Smooth muscle cell (in vitro differentiated cells): ENCODE measurements around the gene RBSN. TPM values are rescaled to one million over a fixed set of nuclear protein-coding genes. Genes with fewer than 3 reads are reported as not detected.

ENCODE experiments used
- DNase-seq: peaks from one replicate; lab custom pipeline; 2025; ENCODE audit not compliant: unreplicated experiment; lab: John Stamatoyannopoulos, UW
- H2AFZ ChIP-seq: fragments of 200-600 bp; sonication (generic); 2 replicates; pipeline ENCODE4 v1.6.0; 2016; ENCODE audit warnings: antibody characterized with exemption, low read depth, mild to moderate bottlenecking
- H3F3A ChIP-seq: fragments of 200-600 bp; sonication (generic); 2 replicates; pipeline ENCODE4 v1.6.0; 2017; ENCODE audit warnings: antibody characterized with exemption, low read depth
- H3K27ac ChIP-seq: fragments of 200-600 bp; sonication (generic); 2 replicates; pipeline ENCODE4 v1.5.1; 2016; ENCODE audit warnings: low read depth, mild to moderate bottlenecking
- H3K27me3 ChIP-seq: fragments of 200-600 bp; sonication (generic); 2 replicates; pipeline ENCODE4 v1.6.1; 2016; ENCODE audit warnings: low read depth, mild to moderate bottlenecking
- H3K36me3 ChIP-seq: fragments of 200-600 bp; sonication (generic); 2 replicates; pipeline ENCODE4 v1.5.1; 2016; ENCODE audit warnings: low read depth
- H3K4me1 ChIP-seq: fragments of 200-600 bp; sonication (generic); 2 replicates; pipeline ENCODE4 v1.5.1; 2016; ENCODE audit warnings: low read depth
- H3K4me2 ChIP-seq: fragments of 200-600 bp; sonication (generic); 2 replicates; pipeline ENCODE4 v1.6.0; 2016; ENCODE audit warnings: mild to moderate bottlenecking
- H3K4me3 ChIP-seq: fragments of 200-600 bp; sonication (generic); 2 replicates; pipeline ENCODE4 v1.5.1; 2016; ENCODE audit warnings: mild to moderate bottlenecking
- H3K79me2 ChIP-seq: fragments of 200-600 bp; sonication (generic); 2 replicates; pipeline ENCODE4 v1.6.0; 2016; ENCODE audit warnings: low read depth, mild to moderate bottlenecking
- H3K9ac ChIP-seq: fragments of 200-600 bp; sonication (generic); 2 replicates; pipeline ENCODE4 v1.6.0; 2016; ENCODE audit warnings: low read depth
- H3K9me3 ChIP-seq: fragments of 200-600 bp; sonication (generic); replicated peaks from 2 replicates; pipeline ENCODE4 v1.5.1; 2016; ENCODE audit warnings: low read depth
- H4K20me1 ChIP-seq: fragments of 200-600 bp; sonication (generic); 2 replicates; pipeline ENCODE4 v1.6.0; 2016; ENCODE audit warnings: low read depth
- WGBS: methylation state at CpG from one replicate; pipeline ENCODE4 v1.1.7; 2016; ENCODE audit warnings: low lambda C conversion rate; 5-methylcytosine and 5-hydroxymethylcytosine counted together
- polyA plus RNA-seq: library from polyadenylated mRNA; unstranded; fragments of >200 nt; fragmentation: Nextera tagmentation; extraction: Ambion mirVana; gene quantifications from 2 replicates; pipeline ENCODE4 v1.2.1, GENCODE V29; 2016
- total RNA-seq: library from RNA; depleted of rRNA; stranded (reverse); fragments of >200 nt; gene quantifications from 2 replicates; pipeline ENCODE4 v1.2.3, GENCODE V29; 2014
- TF ChIP-seq, protein P1 (sequence below): fragments of 200-600 bp; sonication (generic); IDR thresholded peaks from 2 replicates; pipeline ENCODE4 v1.5.1; 2017; ENCODE audit warnings: borderline replicate concordance, mild to moderate bottlenecking, antibody characterized with exemption; ENCODE audit not compliant: insufficient read depth, poor library complexity, severe bottlenecking

RBSN gene
- total and polyA plus RNA-seq, 2 experiments from 2014 or later, result 18.6 to 19.2 TPM

DNA sequence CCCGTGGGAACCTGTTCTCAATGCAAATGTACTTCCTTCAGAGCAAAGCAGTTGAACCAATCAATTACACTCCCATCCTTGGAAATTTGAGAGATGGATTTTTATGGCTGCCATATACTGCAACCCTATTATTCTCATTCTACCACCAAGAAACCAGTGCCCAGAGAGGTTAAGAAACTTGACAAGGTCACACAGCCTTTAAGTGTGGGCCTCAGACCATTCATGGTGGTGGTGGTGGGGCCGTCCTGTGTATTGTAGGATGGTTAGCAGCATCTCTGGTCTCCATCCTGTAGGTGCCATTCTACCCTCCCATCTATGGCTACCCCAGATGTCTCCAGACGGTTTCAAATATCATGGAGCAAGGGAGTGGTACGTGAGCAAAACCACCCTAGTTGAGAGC lies 23.4 kb upstream of the RBSN start:
- H3K9me3 ChIP-seq, result no peaks in the 10 kb centered on the region
- H2AFZ ChIP-seq, result no peak overlapping the region
- 94% methylated on average over 4 of the region's 4 CpGs for WGBS

DNA sequence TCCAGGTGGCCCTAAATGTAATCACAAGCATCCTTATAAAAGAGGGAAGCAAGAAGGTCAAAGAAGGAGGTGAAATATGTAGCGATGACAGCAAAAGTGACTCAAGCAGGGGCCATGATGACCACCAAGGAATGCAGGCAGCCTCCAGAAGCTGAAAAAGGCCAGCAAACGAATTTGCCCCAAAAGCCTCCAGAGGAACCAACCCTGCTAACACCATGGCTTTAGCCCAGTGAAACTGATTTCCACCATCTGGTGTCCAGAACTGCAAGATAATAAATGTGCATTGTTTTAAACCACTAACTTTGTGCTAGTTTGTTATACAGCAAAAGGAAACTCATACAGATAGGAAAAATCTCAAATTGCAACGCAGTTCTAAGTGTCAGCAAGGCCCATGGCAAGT lies 23.0 kb upstream of the RBSN start:
- Histone ChIP-seq H3K36me3 (no peaks in the 10 kb centered on the region), H3K27me3 (no peaks in the 10 kb centered on the region), H3K79me2 (no peaks in the 10 kb centered on the region), H3K9me3 (no peaks in the 10 kb centered on the region), H3K4me3 (no peak overlapping the region), H3K27ac (no peak overlapping the region), H3F3A (no peaks in the 10 kb centered on the region), H3K9ac (no peak overlapping the region), H2AFZ (no peak overlapping the region), H3K4me1 (no peaks in the 10 kb centered on the region), H3K4me2 (no peak overlapping the region), H4K20me1 (no peaks in the 10 kb centered on the region)
- DNase-seq, result no peak
- 62% methylated on average over 3 of the region's 3 CpGs for WGBS
- TF ChIP-seq, protein P1, sequence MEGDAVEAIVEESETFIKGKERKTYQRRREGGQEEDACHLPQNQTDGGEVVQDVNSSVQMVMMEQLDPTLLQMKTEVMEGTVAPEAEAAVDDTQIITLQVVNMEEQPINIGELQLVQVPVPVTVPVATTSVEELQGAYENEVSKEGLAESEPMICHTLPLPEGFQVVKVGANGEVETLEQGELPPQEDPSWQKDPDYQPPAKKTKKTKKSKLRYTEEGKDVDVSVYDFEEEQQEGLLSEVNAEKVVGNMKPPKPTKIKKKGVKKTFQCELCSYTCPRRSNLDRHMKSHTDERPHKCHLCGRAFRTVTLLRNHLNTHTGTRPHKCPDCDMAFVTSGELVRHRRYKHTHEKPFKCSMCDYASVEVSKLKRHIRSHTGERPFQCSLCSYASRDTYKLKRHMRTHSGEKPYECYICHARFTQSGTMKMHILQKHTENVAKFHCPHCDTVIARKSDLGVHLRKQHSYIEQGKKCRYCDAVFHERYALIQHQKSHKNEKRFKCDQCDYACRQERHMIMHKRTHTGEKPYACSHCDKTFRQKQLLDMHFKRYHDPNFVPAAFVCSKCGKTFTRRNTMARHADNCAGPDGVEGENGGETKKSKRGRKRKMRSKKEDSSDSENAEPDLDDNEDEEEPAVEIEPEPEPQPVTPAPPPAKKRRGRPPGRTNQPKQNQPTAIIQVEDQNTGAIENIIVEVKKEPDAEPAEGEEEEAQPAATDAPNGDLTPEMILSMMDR, result no peak

More for the DNA sequence above, 23.4 kb upstream of the RBSN start:
- H3F3A ChIP-seq, result no peaks in the 10 kb centered on the region
- TF ChIP-seq, protein P1, result no peak
- no peaks in the 10 kb centered on the region for H4K20me1 ChIP-seq
- no peaks in the 10 kb centered on the region for H3K36me3 ChIP-seq
- H3K4me2 ChIP-seq, result no peak overlapping the region
- DNase-seq, result no peak
- no peaks in the 10 kb centered on the region for H3K27me3 ChIP-seq
- no peaks in the 10 kb centered on the region for H3K79me2 ChIP-seq
- H3K27ac ChIP-seq, result no peak overlapping the region
- no peaks in the 10 kb centered on the region for H3K4me1 ChIP-seq
- H3K9ac ChIP-seq, result no peak overlapping the region
- H3K4me3 ChIP-seq, result no peak overlapping the region

DNA sequence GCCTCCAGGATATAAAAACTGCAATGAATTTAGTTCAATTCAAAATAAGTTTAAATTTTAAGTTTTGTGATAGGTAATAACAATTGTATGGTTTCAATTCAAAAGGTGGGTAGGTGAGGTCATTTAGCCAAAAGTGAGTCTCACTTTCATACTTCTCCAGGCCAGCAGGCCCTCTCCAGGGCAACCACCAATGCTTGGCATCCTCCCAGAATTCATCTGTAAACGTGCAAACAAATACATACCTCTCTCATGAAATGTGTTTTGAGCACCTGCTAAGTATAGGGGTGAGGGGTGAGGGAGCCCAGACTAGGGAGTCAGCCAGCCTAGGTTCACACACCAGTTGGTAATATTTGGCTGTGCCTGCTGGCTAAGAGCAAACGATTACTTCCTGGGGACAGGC lies 22.0 kb upstream of the RBSN start:
- Histone ChIP-seq H3K79me2 (no peaks in the 10 kb centered on the region), H2AFZ (no peak overlapping the region), H3K36me3 (no peaks in the 10 kb centered on the region), H3K4me3 (no peak overlapping the region), H3F3A (no peaks in the 10 kb centered on the region), H3K9ac (no peak overlapping the region), H3K27ac (no peak overlapping the region), H3K27me3 (no peaks in the 10 kb centered on the region), H3K4me1 (no peaks in the 10 kb centered on the region), H3K9me3 (no peaks in the 10 kb centered on the region), H4K20me1 (no peaks in the 10 kb centered on the region), H3K4me2 (no peak overlapping the region)
- WGBS, result 62% methylated on average over 2 of the region's 2 CpGs
- DNase-seq, result no peak
- TF ChIP-seq, protein P1, result no peak

DNA sequence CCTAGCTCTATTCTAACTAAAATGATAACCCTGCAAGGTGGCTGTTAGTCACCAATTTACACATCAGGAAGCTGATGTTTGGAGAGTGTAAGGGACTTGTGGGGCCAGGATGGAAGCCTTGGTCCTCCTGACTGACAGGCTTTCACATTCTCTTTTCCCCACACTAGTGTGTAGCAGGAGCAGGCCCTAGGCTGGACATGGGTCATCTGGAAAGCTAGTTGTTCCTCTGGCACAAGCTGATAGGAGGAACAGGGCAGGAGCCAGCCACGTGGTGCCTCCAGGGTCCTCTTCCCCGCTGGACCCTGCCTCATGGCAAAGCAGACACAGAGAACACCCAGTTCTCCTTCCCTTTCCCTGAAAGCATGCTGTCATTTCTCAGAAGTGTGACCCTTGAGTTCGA lies 18.1 kb upstream of the RBSN start:
- TF ChIP-seq, protein P1, result no peak
- DNase-seq, result no peak
- 79% methylated on average over 3 of the region's 3 CpGs for WGBS

More for the DNA sequence above, 18.1 kb upstream of the RBSN start:
- Histone ChIP-seq H3K9ac (no peak overlapping the region), H4K20me1 (no peaks in the 10 kb centered on the region), H3K4me1 (peaks cover 4% of the 10 kb centered on the region), H3K9me3 (no peaks in the 10 kb centered on the region), H3F3A (no peaks in the 10 kb centered on the region), H2AFZ (no peak overlapping the region), H3K27ac (no peak overlapping the region), H3K4me2 (no peak overlapping the region), H3K4me3 (no peak overlapping the region), H3K79me2 (no peaks in the 10 kb centered on the region), H3K27me3 (no peaks in the 10 kb centered on the region), H3K36me3 (no peaks in the 10 kb centered on the region)
